Medulla oblongata (tissue), 1 donor: Measurements from ENCODE around the gene NCAPG.
"Not testable (repeated sequence)": the region's sequence is repeated elsewhere in the genome, so short reads cannot be mapped to it uniquely, and the experiment has no call there.

ENCODE experiments used
- DNase-seq: peaks from one replicate; pipeline ENCODE4 v3.0.0-alpha.2; 2015; ENCODE audit errors: extremely low spot score

NCAPG gene

GRCh38 chr4:17797808-17798207 lies 13.0 kb upstream of the NCAPG start:
- no peak for DNase-seq

- no peak for DNase-seq
Observed at GRCh38 chr4:17805580-17806155, 5.1 kb upstream of the NCAPG start.

GRCh38 chr4:17807446-17807845 lies 3.3 kb upstream of the NCAPG start:
- no peak for DNase-seq

- DNase-seq = no peak
Observed at GRCh38 chr4:17809667-17810066, 1.1 kb upstream of the NCAPG start.

GRCh38 chr4:17811078-17811603 lies 362 bp downstream of the NCAPG start:
- DNase-seq = no peak

GRCh38 chr4:17812125-17812524 lies 1.3 kb downstream of the NCAPG start:
- no peak for DNase-seq

- DNase-seq = no peak
Observed at GRCh38 chr4:17812801-17813200, 2.0 kb downstream of the NCAPG start.

GRCh38 chr4:17814140-17814539 lies 3.4 kb downstream of the NCAPG start:
- DNase-seq = no peak

- DNase-seq = no peak
Observed at GRCh38 chr4:17816142-17816541, 5.4 kb downstream of the NCAPG start.

GRCh38 chr4:17817027-17817426 lies 6.2 kb downstream of the NCAPG start:
- DNase-seq = peak; percentile 75

- DNase-seq = no peak
Observed at GRCh38 chr4:17823871-17824669, 13.3 kb downstream of the NCAPG start.

GRCh38 chr4:17846266-17846665 lies 35.5 kb downstream of the NCAPG start:
- no peak for DNase-seq

GRCh38 chr4:17850295-17850694 lies 39.5 kb downstream of the NCAPG start:
- not testable (repeated sequence) for DNase-seq

- no peak for DNase-seq
Observed at GRCh38 chr4:17851959-17852358, 41.2 kb downstream of the NCAPG start.

GRCh38 chr4:17854036-17854435 lies 43.3 kb downstream of the NCAPG start:
- no peak for DNase-seq

GRCh38 chr4:17859793-17860406 lies 49.1 kb downstream of the NCAPG start:
- DNase-seq = no peak

- DNase-seq = not testable (repeated sequence)
Observed at GRCh38 chr4:17861906-17862305, 51.1 kb downstream of the NCAPG start.

GRCh38 chr4:17865866-17866363 lies 55.1 kb downstream of the NCAPG start:
- no peak for DNase-seq

GRCh38 chr4:17866810-17867209 lies 56.0 kb downstream of the NCAPG start:
- DNase-seq = no peak

GRCh38 chr4:17867276-17867675 lies 56.5 kb downstream of the NCAPG start:
- no peak for DNase-seq

GRCh38 chr4:17869327-17869726 lies 58.5 kb downstream of the NCAPG start:
- DNase-seq = no peak

- DNase-seq = no peak
Observed at GRCh38 chr4:17875402-17876070, 64.8 kb downstream of the NCAPG start.
